T-helper 1 cell (primary cell): ENCODE data around the gene KRT36.

ENCODE experiments used
- DNase-seq, 5 donors: peaks; one replicate each; pipeline ENCODE4 v3.0.0-alpha.2; 2012 to 2020
- total RNA-seq, 4 donors: gene quantifications; one replicate each; lab custom pipeline; 2026; lab: John Stamatoyannopoulos, UW

KRT36 gene
- total RNA-seq = 0 reads per million in 4 donors

DNA sequence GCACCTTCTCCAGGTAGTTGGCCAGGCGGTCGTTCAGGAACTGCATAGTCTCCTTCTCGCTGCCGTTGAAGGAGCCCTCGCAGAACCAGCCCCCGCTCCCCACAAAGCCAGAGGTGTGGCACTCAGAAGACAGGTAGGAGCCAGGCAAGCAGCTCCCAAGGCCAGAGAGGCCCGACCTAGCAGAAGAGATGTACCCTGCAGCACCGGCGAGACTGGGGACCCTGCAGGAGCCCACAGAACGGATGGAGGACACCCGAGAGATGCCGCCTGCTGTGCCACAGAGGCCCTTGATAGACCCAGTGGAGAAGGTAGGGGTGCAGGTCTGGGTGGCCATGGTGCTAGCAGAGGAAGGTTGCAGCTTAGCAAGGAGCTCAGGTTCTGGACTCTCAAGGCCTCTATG, at the start of gene KRT36:
TSS of gene KRT36 (minus strand) at position 380 of the 400 bp plus-strand sequence. CDS start at position 334, 46 bp downstream.
- no peak for DNase-seq

DNA sequence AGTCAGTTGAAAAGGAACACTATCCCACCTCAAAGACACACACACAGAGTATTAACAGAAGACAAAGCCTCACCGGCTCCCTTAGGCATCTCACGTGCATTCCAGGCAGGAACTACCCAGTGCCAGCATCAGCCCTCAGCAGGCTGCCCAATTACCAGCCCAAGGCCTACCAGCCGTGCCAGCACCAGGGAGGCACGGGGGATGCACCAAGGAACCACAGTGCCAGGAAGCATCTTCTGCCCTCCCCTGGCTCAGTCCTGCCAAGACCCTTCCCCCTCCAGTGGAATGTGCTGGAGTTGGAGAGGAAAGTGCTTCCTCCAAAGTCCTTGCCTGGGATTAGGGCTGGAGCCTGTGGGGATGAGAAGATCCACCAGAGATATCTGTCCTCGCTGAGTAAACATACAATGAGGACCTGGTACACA, 49.4 kb upstream of the KRT36 start:
- DNase-seq = no peak

DNA sequence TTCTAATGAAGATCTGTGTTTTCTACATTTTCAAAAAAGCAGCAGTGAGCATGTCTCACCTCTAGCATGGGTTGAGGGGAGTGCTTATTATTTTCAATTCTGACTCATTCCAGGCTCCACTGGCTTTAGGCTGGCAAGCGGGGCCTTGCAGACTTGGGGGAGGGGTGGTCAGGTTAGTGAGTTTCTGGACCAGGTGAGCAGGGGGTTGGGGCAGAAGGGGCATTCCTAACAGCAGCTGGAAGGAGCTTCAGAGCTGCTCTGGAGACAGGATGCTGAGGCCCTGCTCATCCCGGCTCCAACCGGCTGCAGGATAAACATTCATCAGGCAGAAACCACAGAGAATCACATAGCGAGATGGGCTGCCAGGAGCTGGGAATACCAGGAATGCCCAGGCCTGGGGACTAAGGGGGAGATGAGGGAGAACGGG, 48.9 kb upstream of the KRT36 start:
- no peak for DNase-seq

DNA sequence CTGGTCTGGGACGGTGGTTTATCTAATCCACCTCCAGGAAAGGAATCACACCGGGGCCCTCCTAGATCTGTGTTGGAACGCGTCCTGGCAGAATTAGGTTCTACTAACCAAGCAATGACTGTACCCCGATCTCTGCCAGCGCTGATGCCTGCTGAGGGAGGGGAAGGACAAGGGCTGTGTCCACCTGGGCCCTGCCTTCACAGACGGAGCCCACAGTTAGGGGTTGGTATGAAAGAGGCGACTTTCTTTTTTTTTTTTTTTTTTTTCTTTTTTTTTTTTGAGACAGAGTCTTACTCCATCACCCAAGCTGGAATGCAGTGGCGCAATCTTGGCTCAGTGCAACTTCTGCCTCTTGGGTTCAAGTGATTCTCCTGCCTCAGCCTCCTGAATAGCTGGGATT, 48.3 kb upstream of the KRT36 start:
- no peak for DNase-seq

DNA sequence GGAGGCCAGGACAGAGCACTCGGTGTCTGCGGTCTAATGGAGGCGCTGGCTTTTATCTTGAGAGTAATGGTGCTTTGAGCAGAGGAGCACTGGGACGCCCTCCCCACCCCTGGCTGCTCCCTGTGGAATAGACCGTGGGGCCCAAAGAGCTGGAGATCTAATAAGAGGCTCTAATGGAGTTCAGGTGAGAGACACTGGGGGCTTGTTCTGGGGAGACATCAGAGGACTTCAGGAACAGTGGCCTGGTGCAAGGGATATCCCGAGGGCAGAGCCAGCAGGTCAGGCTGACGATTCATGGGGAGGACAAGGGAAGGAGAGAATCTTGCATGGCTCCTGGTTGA, 47.9 kb upstream of the KRT36 start:
- DNase-seq = no peak

DNA sequence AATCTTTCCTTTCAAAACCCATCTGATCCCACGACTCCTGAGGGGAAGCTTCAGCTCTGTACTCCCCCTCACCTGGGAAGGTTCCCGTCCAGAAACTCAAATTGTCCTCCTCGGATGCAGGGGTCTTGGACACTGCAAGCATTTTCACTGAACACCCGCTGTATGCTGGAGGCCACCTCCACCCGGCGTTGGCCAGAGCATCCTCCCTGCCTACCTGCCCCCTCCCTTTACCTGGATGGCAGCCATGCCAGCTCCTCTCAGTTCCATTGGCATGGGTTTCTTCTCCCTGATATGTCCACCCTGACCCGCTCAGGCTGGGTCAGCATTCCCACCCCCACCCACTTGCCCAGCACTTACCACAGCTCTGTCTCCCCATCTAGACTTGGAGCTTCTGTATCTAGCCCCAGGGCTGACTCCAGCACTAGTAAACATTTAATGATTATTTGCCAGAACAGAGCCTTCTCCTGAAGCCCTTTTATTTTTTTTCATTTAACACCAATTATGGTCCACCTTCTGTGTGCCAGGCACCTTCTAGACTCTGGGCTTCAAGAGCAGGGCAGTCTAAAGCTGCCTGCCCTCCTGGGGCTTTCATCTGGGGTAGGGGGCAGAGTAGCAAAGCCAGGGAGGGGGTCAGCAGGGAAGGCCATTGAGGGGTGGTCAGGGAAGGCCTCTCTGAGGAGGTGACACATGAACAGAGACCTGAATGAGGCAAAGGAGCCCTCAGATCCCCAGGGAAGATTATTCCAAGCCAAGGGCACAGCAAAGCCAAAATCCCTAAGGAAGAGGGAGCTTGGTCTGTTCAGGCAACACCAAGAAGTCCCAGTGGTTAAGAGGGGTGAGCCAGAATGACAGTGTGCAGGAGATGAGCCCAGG, 47.3 kb upstream of the KRT36 start:
- no peak for DNase-seq

DNA sequence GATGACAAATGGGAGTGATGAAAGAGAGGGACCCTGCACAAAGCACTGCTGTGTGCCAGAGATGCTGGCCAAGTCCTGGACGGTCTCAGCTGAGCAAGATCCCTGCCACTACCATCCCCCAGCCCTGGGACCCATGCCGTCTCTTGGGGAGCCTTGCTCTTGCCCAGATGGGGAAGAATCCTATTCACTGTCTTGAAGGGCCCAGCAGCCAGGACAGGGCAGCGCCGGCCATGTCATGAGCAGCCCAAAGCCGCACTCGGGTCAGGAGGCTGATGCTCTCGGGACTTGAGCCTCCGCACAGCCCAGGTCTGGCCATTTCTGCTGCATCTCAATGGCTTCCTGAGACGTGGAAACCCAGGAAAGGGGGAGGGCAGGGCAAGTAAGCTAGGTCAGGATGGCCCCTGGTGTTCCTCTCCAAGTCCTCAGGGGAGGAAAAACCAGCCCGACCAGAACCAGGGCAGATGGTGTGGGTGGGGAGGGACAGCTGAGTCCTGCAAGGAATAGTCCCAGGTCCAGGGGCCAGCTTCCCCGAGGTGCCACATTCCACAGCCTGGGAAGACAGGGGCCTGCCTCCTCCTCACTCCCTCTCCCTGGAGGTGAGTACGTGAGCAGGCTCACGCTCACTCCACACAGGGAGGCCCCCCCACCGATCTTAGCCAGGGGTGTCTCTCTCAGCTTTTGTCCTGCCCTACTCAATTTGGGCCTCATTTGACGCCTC, 46.2 kb upstream of the KRT36 start:
- no peak for DNase-seq

DNA sequence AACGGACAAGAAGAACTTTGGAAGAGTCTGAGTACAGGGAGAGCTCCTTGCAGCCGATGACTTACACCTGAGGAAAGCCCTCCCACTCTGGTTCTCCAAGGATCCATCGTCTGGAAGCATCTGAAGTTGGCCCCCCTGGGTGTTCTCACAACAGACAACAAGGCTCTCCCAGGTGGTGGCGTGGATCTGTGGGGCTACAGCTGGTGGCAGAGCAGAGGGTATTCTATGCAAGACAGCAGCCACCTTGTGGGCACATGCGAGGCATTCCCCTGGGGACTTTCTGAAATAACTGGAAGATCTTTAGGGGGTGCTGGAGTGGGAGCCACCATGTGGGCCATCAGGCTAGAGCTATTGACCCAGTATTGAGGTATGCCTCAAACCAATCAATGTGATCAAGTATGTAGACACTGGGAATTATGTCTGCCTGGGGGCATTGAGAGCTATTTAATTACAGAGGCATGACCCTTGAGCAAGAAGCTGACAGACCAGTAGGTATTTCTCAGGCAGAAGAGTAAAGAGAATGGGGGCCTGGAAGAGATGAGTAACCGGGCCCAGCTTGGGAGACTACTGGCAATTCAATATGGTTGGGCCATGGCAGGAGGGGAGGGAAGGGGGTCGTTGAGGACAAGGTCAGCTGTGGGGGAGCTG, 45.3 kb upstream of the KRT36 start:
- DNase-seq = no peak

DNA sequence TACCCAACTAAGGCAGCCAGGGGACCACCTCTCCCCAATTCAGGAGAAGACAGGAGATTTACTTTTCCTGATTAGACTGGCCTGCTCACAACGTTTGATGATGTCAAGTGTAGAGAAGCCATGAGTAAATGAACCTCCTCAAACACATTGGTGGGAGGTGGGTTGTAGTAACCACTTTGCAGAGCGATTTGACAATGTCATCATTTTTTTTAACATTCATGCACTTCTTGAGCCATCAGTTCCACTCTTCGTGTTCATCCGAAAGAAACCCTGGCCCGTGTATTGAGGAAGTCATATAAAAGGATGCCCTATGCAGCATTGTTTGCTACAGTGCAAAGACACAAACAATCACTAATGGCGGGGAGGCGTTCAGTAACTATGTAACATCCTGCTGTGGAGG, 43.9 kb upstream of the KRT36 start:
- no peak for DNase-seq

DNA sequence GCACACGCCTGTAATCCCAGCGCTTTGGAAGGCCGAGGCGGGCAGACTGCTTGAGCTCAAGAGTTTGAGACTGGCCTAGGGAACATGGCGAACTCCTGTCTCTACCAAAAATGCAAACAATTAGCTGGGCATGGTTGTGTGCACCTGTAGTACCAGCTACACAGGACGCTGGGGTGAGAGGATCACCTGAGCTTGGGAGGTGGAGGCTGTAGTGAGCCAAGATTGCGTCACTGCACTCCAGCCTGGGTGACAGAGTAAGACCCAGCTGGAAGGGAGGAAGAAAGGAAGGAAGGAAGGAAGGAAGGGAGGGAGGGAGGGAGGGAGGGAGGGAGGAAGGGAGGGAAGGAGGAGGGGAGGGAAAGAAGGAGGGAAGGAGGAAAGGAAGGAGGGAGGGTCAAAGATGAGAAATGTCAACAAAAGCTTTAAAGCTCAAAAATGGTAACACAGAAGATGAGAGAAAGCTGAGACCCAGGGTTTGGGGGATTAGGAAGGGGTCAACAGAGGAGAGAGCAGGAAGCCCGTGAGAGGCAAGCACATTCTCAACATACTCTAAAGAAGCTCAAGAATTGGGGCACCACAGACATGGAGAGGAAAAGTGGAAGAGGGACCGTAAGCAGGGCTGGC, 43.3 kb upstream of the KRT36 start:
- DNase-seq = no peak

DNA sequence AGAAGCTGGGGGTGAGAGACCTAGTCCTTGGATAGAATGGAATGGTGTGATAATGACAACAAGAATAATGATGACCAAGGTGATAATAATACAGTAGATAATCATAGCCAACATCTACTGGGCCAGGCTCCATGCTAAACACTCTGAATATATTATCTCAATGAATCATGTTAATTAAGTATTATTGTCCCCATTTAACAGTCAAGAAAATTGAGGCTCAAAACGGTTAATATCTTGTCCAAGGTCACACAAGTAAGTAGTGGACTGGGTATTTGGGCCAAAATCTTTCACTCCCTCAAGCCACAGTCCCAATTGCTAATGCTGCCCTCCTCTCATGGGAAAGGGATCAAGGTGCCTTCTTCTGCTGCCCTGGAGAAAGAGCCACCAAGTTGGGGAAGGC, 42.3 kb upstream of the KRT36 start:
- no peak for DNase-seq

DNA sequence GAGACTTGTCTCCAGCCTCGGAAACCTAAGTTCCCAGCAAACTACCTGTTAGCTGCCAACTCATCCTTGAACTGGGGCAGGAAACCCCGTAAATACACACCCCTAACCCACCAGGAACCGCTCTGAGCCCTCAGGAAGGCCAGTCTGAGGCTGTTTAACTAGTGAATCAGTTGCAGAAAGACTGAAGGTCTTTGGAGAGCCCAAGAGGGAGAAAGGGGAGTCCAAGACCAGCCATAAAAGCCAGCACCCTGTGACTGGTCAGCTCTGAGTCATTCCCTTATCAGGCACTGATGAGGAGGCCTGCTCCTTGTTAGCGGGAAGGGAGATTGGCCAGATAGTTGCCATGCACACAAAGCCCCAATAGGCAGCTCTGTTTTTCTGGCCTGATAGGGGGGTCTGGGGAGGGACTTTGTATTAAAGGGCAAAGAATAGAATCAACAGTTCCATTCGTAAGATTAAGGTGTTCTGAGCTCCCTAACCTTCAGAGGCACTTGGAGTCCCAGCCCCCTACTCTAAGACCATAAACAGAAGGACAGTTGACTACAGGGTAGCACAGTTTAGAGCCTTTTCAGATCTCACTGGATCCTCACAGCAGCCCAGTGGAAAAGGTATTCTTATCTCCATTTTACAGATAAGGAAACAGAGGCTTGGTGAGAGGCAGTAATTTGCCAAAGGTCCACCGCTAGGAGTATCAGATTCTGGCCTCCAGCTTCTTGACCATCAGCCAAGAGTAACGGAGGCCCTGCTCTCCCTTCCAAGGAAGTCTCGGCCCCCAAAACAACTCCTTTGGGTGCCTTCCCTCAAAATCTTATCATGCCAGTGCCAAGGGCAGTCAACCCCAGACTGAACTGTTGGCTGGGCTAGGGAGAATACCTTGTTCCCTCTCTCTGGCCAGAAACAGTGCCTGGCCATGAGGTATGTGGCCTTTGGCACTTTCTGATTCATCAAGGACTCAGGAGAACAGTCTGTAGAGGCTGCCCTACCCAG, 40.6 kb upstream of the KRT36 start:
- DNase-seq = no peak

DNA sequence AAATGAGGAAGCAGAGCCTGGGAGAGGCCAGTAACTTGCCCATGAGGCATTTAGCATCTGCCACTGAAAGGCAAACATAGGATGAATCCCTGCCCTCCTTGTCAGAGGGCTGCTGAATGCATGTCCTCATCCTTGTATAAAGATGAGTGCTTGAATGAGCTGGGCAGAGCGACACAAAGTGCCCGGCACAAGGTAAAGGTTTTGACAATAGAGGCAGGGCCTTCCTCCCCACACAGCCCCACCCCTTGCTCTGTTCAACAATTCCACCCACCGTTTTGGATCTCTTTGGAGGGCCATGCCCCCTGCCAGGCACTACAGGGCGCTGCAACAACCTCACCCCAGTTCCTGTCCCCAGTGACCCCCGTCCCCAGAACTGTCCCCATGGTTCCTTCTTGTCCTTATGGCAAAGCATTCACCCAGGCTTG, 39.8 kb upstream of the KRT36 start:
- no peak for DNase-seq

DNA sequence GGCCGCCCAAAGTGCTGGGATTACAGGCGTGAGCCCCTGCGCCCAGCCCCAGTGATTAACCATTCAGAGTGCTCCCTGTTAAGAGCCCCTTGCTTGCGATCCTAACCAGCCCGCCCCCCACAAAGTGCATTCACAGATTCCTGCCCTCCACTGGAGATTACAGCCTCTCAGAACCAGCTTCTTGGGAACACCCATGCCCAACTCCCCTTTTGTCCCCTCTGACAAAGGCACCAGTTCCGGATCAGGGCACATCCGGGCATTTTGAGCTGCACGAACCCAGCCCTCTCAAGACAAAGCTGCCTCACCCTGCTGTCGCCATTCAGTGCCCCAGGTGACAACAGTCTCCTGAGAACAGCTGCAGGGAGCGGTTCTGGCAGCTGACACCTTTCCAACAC, 39.2 kb upstream of the KRT36 start:
- no peak for DNase-seq

DNA sequence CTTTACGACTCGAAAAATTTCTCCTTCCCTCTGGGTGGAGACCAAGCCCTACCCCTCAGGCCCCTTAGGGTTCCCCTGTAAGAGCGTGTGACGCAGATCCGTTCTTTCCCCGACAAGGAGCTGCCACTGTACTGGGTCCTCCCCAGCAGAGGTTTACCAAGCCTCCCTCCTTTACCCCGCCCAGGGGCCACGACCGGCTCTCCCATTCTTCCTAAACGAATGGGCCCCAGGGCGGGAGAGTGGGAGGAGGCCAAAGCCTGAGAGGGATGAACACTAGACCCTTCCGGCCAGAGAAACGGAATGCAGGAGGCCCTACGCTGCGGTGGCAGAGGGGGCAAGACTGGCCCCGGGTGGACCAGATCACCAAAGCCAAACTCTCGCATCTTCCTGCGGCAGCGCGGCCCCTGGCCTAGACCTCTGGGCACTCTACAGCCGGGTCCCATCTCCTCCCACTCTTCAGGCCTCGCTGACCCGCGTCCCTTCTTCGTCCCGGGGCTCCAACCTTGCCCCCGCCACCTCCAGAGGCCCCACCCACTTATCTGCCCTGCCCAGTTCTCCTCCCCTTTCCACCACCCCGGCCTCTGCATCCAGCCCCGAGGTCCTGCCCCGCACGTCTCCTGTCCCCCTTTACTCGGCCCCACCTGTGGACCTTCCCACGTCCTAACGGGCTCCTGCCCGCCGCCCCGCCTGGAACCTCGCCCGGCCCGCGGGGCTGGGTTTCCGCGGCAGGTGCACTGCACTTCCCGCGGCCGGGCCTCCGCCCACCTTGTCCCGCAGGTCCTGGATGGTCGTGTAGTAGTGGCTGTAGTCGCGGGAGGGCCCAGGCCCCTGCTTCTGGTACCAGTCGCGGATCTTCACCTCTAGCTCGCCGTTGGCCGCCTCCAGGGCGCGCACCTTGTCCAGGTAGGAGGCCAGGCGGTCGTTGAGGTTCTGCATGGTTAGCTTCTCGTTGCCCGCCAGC, 37.6 kb upstream of the KRT36 start:
- no peak for DNase-seq

DNA sequence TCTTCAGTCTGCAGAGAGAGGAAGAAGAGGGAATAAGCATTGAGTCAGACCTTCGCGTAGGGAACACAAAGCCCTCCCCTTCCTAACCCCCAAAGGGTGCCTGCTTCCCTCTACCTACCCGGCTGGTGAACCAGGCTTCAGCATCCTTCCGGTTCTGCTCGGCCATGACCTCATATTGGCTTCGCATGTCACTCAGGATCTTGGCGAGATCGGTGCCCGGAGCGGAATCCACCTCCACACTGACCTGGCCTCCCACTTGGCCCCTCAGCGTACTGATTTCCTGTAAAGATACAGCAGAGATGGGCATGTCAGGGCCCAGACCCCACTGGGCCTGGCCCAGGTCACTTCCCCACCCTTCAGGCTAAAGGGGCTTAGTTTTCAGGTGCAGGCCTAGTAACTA, 34.6 kb upstream of the KRT36 start:
- DNase-seq = no peak

DNA sequence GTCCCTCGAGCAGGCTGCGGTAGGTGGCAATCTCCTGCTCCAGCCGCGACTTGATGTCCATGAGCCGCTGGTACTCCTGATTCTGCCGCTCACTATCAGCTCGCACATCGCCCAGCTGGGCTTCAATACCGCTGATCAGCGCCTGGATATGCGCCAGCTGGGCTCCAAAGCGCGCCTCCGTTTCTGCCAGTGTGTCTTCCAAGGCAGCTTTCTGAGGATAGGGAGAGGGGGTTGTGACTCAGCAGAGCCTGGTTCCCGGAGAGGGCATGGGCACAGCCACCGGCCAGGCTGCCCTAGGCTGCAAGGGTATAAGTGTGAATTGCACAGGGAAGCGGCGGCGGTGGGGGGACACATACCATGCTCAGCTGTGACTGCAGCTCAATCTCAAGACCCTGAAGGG, 34.1 kb upstream of the KRT36 start:
- no peak for DNase-seq

DNA sequence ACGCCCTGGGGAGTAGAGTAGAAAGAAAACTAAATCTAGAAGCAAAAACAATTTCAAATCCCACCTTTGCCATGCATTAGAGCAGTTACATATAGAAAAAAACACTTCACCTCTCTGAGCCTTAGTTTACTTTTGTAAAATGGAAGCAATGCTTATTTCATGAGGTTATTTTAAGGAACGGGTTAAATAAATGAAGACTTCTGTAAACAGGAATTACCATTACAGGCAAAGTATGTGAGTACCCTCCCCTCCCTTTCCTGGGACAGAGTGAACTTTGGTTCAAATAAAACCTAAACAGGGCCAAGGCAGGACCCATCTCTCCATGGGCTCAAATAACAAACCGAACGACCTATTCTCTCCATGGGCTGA, 33.5 kb upstream of the KRT36 start:
- DNase-seq = no peak

DNA sequence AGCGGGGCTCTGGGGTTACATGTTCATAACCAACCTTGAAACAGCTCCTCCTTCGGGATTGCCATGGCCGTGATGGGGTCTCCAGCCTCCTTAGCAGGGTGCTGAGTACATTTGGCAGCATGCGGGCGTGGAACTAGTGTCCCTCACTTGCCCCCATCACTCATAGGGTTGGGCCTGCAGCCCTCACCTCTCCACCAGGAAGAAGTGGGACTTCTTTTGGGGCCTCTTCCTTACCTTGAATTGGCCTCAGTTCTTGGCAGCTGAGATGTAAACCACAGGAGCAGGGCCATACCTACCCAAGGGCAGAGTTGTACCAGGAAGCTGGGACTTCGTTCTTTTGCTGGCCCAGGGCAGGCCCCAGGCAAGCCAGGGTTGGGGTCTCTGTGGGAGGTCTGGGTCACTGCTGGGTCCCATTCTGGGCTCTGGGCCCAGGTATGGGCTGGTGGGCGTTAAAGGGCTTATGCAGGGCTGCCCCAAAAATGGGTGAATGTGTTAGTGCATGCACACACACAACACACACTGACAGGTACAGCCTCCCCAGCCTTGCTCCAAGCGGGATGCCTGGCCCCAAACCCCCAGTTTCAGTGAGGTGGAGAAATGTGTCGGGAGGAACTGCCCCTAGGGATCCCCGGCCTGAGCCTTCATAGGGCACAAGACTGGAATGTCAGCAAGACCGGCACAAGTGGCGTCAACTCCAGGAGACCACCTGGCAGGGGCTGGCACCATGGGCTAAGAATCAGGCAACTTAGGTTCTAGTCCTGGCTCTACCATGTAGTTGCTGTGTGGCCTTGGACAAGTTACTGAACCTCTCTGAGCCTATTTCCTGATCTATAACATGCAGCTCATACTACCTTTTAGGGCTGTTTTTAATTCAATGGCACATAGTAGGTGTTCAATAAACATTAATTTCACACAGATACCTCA, 32.9 kb upstream of the KRT36 start:
- DNase-seq = no peak
